Testis (tissue), 3 donors: ENCODE results near the gene PTPRQ. TPM values are rescaled to one million over a fixed set of nuclear protein-coding genes. Genes with fewer than 3 reads are reported as not detected.

Experiments
- DNase-seq: peaks from one replicate; pipeline ENCODE4 v3.0.0-alpha.2; 2019
- H3K27ac ChIP-seq, 2 donors: fragments of 200-600 bp; sonication (generic); one replicate each; pipeline ENCODE4 v1.5.1; 2019
- H3K27me3 ChIP-seq: fragments of 200-600 bp; sonication (generic); one replicate; pipeline ENCODE4 v1.5.1; 2019
- H3K36me3 ChIP-seq: fragments of 200-600 bp; sonication (generic); one replicate; pipeline ENCODE4 v1.5.1; 2017; ENCODE audit warnings: low read depth; ENCODE audit errors: missing control alignments
- H3K4me1 ChIP-seq: fragments of 200-600 bp; sonication (generic); one replicate; pipeline ENCODE4 v1.5.1; 2019
- H3K4me3 ChIP-seq, 2 donors: fragments of 200-600 bp; sonication (generic); one replicate each; pipeline ENCODE4 v1.5.1; 2017 to 2019
- H3K9me3 ChIP-seq: fragments of 200-600 bp; sonication (generic); one replicate; pipeline ENCODE4 v1.5.1; 2017
- POLR2A ChIP-seq: fragments of 450-650 bp; IDR thresholded peaks from one replicate; pipeline ENCODE4 v1.6.1; 2017; ENCODE audit warnings: antibody characterized with exemption, mild to moderate bottlenecking, moderate library complexity
- WGBS, 2 donors: methylation state at CpG; one replicate each; pipeline ENCODE4 v1.1.5; 2018; 5-methylcytosine and 5-hydroxymethylcytosine counted together
- intact Hi-C: fragments of 100-400 bp; cut with DNase I; formaldehyde crosslinking; loops from one replicate; pipeline ENCODE4 v1.15.1; 2023; ENCODE audit warnings: low total_unique reads
- polyA plus RNA-seq: library from polyadenylated mRNA; stranded (reverse); fragments of 350-450 nt; fragmentation: Illumina TruSeq; extraction: RNeasy Lipid Tissue Mini Kit (QIAGEN cat#74804); gene quantifications from one replicate; pipeline ENCODE4 v1.2.3, GENCODE V29; 2014; ENCODE audit warnings: low read depth, low replicate concordance; ENCODE audit not compliant: insufficient read depth
- total RNA-seq, 2 donors: library from RNA; depleted of rRNA; stranded (reverse); fragments of >200 nt; gene quantifications; one replicate each; pipeline ENCODE4 v1.2.3, GENCODE V29; 2016
- TF ChIP-seq, protein P1 (sequence below), 3 experiments: fragments of 450-650 bp in 2 of 3; fragments of 200-600 bp in 1 of 3; sonication (generic) in 1 of 3; IDR thresholded peaks; one replicate each; pipeline ENCODE4 v1.5.1; 2016 to 2019; ENCODE audit warnings: antibody characterized with exemption in 3 of 3, mild to moderate bottlenecking in 2 of 3, moderate library complexity in 1 of 3

PTPRQ gene
- total and polyA plus RNA-seq, 3 donors from 2014 or later: 1.4 to 3.8 (median 3.7) TPM

GRCh38 chr12:80709811-80710726 is 266.0 kb downstream of the PTPRQ start:
- WGBS, 2 donors: 49 to 61% methylated on average over 20 of the region's 20 CpGs

DNA sequence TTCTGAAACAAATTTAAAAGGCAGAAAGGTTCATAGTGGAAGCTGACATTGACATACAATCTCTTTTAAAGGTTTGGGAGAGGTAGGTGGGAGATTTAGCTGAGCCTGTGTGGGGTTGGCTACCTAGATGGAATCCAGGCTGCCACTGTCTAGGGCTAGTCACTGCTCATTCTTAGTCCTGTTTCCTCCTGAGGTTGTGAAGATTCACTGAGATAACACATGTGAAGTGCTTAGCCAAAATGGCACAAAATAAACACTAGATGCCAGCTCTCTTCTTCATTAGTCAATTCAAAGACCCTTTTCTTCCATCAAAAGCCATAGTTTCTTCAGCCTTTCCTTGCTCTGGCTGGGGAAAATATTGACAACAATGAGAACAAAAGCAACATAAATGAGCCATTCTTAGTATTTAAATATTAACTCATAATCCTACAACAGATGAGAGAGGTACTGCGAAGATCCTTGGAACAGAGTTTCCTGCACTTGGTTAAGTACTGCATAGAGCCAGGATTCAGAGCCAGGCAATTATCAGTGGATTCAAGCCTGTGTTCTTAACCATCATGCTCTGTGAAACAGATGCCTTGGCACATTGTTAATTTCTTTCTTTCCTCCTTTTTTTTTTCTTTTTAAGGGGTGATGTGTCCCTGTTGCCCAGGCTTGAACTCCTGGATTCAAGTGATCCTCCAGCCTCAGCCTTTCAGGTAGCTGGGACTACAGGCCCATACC is 266.9 kb downstream of the PTPRQ start:
- Histone ChIP-seq H3K4me3 (peak overlapping the region in 1 of 2 donors; percentile 1), H3K27me3 (no peaks in the 10 kb centered on the region), H3K36me3 (no peaks in the 10 kb centered on the region), H3K27ac (no peak overlapping the region), H3K4me1 (no peaks in the 10 kb centered on the region), H3K9me3 (no peaks in the 10 kb centered on the region)
- no peak for TF ChIP-seq POLR2A
- TF ChIP-seq, protein P1, sequence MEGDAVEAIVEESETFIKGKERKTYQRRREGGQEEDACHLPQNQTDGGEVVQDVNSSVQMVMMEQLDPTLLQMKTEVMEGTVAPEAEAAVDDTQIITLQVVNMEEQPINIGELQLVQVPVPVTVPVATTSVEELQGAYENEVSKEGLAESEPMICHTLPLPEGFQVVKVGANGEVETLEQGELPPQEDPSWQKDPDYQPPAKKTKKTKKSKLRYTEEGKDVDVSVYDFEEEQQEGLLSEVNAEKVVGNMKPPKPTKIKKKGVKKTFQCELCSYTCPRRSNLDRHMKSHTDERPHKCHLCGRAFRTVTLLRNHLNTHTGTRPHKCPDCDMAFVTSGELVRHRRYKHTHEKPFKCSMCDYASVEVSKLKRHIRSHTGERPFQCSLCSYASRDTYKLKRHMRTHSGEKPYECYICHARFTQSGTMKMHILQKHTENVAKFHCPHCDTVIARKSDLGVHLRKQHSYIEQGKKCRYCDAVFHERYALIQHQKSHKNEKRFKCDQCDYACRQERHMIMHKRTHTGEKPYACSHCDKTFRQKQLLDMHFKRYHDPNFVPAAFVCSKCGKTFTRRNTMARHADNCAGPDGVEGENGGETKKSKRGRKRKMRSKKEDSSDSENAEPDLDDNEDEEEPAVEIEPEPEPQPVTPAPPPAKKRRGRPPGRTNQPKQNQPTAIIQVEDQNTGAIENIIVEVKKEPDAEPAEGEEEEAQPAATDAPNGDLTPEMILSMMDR (IDR thresholded peaks at IDR 0.05): no peak
- 63 to 79% methylated on average over 1 of the region's 1 CpG for WGBS, 2 donors
- DNase-seq: no peak
- intact Hi-C loops: no loop called here

More at GRCh38 chr12:80709811-80710726, 266.0 kb downstream of the PTPRQ start:
- TF ChIP-seq, protein P1 (IDR thresholded peaks at IDR 0.05): peak in 2 of 3 experiments; percentile 32 to 36
- TF ChIP-seq POLR2A: no peak
- Histone ChIP-seq H3K9me3 (no peaks in the 10 kb centered on the region), H3K36me3 (no peaks in the 10 kb centered on the region), H3K4me3 (peak overlapping the region in 1 of 2 donors; percentile 1), H3K27me3 (no peaks in the 10 kb centered on the region), H3K4me1 (no peaks in the 10 kb centered on the region), H3K27ac (no peak overlapping the region)
- intact Hi-C loops: no loop called here
- DNase-seq: peak; percentile 44

- no peaks in the 10 kb centered on the region for H3K4me1 ChIP-seq
- no peak for DNase-seq
- no peaks in the 10 kb centered on the region for H3K36me3 ChIP-seq
- TF ChIP-seq POLR2A: no peak
- TF ChIP-seq, protein P1 (IDR thresholded peaks at IDR 0.05): no peak
- no peak overlapping the region for H3K27ac ChIP-seq
- no peaks in the 10 kb centered on the region for H3K27me3 ChIP-seq
- intact Hi-C loops: no loop called here
- WGBS, 2 donors: 81 to 86% methylated on average over 1 of the region's 1 CpG
- H3K4me3 ChIP-seq: no peak overlapping the region
- no peaks in the 10 kb centered on the region for H3K9me3 ChIP-seq
Measured at GRCh38 chr12:80711866-80712265, 267.8 kb downstream of the PTPRQ start.

DNA sequence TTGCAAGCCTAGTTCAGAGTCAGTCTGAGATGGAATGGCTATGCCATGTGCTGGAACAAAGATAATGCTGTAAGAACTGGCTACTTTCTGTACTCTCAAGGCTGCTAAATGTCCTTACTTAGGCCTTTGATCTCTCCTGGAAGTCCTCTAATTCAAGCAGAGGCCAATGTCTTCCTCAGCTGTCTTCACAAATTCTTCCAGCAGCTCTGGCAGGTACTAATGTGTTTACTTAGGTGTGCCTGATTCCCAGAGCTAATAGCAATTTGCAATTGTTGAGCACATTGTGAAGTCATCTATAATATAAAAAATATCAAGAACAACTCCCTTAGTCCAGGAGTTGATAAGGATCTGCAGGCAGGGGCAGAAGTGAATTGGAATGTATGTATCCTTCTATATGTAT is 268.8 kb downstream of the PTPRQ start:
- H3K36me3 ChIP-seq: no peaks in the 10 kb centered on the region
- no peaks in the 10 kb centered on the region for H3K9me3 ChIP-seq
- no peak for DNase-seq
- H3K27me3 ChIP-seq: no peaks in the 10 kb centered on the region
- no peak overlapping the region for H3K27ac ChIP-seq
- no peak for TF ChIP-seq POLR2A
- TF ChIP-seq, protein P1 (IDR thresholded peaks at IDR 0.05): no peak
- no peak overlapping the region for H3K4me3 ChIP-seq
- intact Hi-C loops: no loop called here
- no peaks in the 10 kb centered on the region for H3K4me1 ChIP-seq
